Measurements from ENCODE around the gene RFT1. TPM values are rescaled to one million over a fixed set of nuclear protein-coding genes. Genes with fewer than 3 reads are reported as not detected.

RFT1 gene
- total RNA-seq, 1 experiment from 2014 or later, result 33.6 TPM

DNA sequence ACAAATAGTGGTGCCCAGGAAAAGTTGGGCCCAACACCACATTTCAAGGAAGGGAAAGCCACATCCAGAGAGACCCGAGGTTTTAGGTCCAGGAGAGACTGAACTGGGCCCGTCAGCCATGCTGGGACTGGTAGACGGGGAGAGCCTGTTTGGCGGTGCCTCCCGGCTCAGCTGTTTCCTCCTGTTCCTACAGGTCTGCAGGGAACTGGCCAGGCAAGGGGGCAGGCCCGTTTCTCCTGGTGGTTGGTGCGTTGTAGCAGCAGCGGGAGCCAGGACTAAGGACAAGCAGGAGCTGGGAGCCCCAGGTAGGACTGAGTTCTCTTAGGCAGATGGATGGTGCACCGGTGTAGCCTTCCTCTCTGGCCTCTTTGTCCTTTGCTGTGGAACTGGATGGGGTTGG, 34.7 kb upstream of the RFT1 start (continued):
- TF ChIP-seq EZH2phosphoT487 (IDR thresholded peaks at IDR 0.05; ENCODE audit: borderline replicate concordance) (no peak), ELF1 (IDR thresholded peaks at IDR 0.05; ENCODE audit: borderline replicate concordance, low read depth) (no peak), JUND (IDR thresholded peaks at IDR 0.05) (no peak)

DNA sequence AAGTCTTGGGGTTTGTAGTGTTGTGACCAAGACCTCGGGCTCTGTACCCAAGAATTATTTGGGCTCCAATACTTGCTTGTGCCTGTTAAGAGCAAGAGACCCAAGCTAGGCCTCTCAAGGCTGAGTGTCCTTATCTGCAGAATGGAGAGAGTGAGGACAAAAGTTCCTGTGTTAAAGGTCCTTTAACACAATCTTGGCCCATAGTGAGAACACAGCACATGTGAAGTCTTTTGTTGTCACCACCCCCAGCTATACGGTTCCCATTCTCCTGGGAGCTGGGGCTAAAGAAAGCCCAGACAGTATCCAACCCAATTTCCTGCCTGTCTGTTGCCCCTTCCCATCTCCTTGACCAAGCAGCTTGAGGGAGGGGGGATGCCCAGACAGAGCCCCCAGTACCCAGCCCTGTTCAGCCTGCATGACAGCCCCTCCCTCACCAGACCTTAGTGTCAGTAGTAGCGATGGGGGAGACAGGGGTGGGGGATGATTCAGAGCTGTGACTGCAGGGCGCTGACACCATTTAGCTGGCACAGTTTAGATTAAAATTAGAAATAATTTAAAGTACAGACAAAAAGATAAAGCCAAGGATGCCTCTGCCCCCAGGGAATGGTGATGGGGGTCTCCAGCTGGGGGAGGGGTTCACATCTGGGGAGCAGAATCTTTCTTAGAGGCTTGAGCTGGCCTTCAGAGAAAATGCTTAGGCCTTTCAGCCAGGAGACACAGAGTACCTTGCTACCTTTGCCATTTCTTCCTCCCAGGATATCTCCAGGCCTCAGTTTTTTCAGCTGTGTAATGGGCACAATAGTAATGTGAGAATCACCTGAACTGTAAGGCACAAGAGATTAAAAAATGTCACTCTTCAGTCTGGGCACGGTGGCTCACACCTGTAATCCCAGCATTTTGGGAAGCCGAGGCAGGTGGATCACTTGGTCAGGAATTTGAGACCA, 33.5 kb upstream of the RFT1 start:
- no peak overlapping the region for H3K4me3 ChIP-seq (replicated peaks in 1 of 2; ENCODE audit: low read depth in 1 of 2, low read length in 2 of 2)
- intact Hi-C loops (cut with micrococcal nuclease), result no loop called here
- H2AFZ ChIP-seq (ENCODE audit: low read depth, low read length, poor library complexity, severe bottlenecking), result no peak overlapping the region
- ChIA-PET RAD21 (ENCODE audit: low non-redundant PET in 1 of 2, low total read pairs in 2 of 2, uncharacterized antibody in 2 of 2, unreplicated experiment in 2 of 2) (no interaction called here), CTCF (no interaction called here), POLR2A (interaction anchor here (1.5 kb wide), 1 partner anchor 33 kb away, joined by 3 read pairs; no protein-coding TSS in a partner anchor)
- H3K9ac ChIP-seq (ENCODE audit: low read length), result no peak overlapping the region
- H4K20me1 ChIP-seq (ENCODE audit: insufficient read depth), result no peaks in the 10 kb centered on the region
- no peak overlapping the region for H3K27ac ChIP-seq (ENCODE audit: low read depth, low read length)
- peaks cover 24 to 38% of the 10 kb centered on the region in 2 experiments for H3K4me1 ChIP-seq (ENCODE audit: control insufficient read depth in 1 of 2, insufficient read depth in 2 of 2, low read length in 2 of 2)
- no peaks in the 10 kb centered on the region for H3K27me3 ChIP-seq (ENCODE audit: insufficient read depth, low read length)
- DNase-seq (ENCODE audit: low read depth, low spot score) (no peak), ATAC-seq (no peak)
- no peaks in the 10 kb centered on the region for H3K9me2 ChIP-seq (ENCODE audit: insufficient read depth)
- TF ChIP-seq CEBPB (IDR thresholded peaks at IDR 0.05; ENCODE audit: low read depth), result no peak
- TF ChIP-seq, protein P1, sequence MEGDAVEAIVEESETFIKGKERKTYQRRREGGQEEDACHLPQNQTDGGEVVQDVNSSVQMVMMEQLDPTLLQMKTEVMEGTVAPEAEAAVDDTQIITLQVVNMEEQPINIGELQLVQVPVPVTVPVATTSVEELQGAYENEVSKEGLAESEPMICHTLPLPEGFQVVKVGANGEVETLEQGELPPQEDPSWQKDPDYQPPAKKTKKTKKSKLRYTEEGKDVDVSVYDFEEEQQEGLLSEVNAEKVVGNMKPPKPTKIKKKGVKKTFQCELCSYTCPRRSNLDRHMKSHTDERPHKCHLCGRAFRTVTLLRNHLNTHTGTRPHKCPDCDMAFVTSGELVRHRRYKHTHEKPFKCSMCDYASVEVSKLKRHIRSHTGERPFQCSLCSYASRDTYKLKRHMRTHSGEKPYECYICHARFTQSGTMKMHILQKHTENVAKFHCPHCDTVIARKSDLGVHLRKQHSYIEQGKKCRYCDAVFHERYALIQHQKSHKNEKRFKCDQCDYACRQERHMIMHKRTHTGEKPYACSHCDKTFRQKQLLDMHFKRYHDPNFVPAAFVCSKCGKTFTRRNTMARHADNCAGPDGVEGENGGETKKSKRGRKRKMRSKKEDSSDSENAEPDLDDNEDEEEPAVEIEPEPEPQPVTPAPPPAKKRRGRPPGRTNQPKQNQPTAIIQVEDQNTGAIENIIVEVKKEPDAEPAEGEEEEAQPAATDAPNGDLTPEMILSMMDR (IDR thresholded peaks at IDR 0.05 in 2 of 3, conservative IDR thresholded peaks at IDR 0.05 in 1 of 3; ENCODE audit: borderline replicate concordance in 1 of 3, insufficient read depth in 1 of 3, low read depth in 2 of 3, low read length in 2 of 3), result no peak
- no peak for TF ChIP-seq JUND (IDR thresholded peaks at IDR 0.05)
- no peak for TF ChIP-seq ZFX (IDR thresholded peaks at IDR 0.05)
- no peak for TF ChIP-seq CBX3 (IDR thresholded peaks at IDR 0.05; ENCODE audit: low read depth)
- no peak for TF ChIP-seq EZH2phosphoT487 (IDR thresholded peaks at IDR 0.05; ENCODE audit: borderline replicate concordance)
- TF ChIP-seq, protein P2, sequence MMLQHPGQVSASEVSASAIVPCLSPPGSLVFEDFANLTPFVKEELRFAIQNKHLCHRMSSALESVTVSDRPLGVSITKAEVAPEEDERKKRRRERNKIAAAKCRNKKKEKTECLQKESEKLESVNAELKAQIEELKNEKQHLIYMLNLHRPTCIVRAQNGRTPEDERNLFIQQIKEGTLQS (IDR thresholded peaks at IDR 0.05), result no peak
- no peak for TF ChIP-seq POLR2A (IDR thresholded peaks at IDR 0.05; ENCODE audit: borderline replicate concordance, extremely low read depth, insufficient read depth, insufficient read length)
- no peak for TF ChIP-seq YY1 (IDR thresholded peaks at IDR 0.05; ENCODE audit: extremely low read depth, insufficient replicate concordance, low read depth, low read length)
- TF ChIP-seq ZNF274 (IDR thresholded peaks at IDR 0.05; ENCODE audit: low read depth, low read length), result no peak
- no peak for TF ChIP-seq SP1 (IDR thresholded peaks at IDR 0.05; ENCODE audit: low read depth)
- TF ChIP-seq FOSL1 (IDR thresholded peaks at IDR 0.05; ENCODE audit: low read depth), result no peak
- peak overlapping the region; percentile 98; the same call in 1 of the 2 replicates for H3K4me2 ChIP-seq (ENCODE audit: low read length)
- H3K79me2 ChIP-seq (ENCODE audit: insufficient read depth, low read length), result peaks cover 51% of the 10 kb centered on the region
- TSS peak; percentile 62 for BruUV-seq (replicated peaks)
- no peaks in the 10 kb centered on the region for H3K36me3 ChIP-seq (ENCODE audit: control insufficient read depth in 1 of 2, insufficient read depth in 2 of 2, low read length in 2 of 2)
- H3K9me3 ChIP-seq (ENCODE audit: control insufficient read depth in 1 of 2, insufficient read depth in 1 of 2, low read depth in 1 of 2, low read length in 2 of 2), result no peaks in the 10 kb centered on the region
